Body of pancreas (tissue), 4 donors: ENCODE results near the gene NKAIN2. TPM values are rescaled to one million over a fixed set of nuclear protein-coding genes. Genes with fewer than 3 reads are reported as not detected.

ENCODE experiments used
- ATAC-seq: fragments of 150-250 bp; one replicate; pipeline ENCODE4 v1.9.1; 2016
- DNase-seq, 4 donors: peaks; one replicate each; pipeline ENCODE4 v3.0.0-alpha.2; 2019
- H3K27ac ChIP-seq, 4 donors: fragments of 200-600 bp; sonication (generic); 1 replicate in 3 of 4; 2 replicates in 1 of 4; pipeline versions ENCODE4 v1.5.1 to v1.6.1; 2016 to 2019; ENCODE audit warnings: mild to moderate bottlenecking in 1 of 4, mixed read lengths in 1 of 4, moderate library complexity in 1 of 4
- H3K27me3 ChIP-seq, 2 donors: fragments of 200-600 bp; sonication (generic); one replicate each; pipeline ENCODE4 v1.6.0; 2016; ENCODE audit warnings: mild to moderate bottlenecking in 1 of 2
- H3K36me3 ChIP-seq, 2 donors: fragments of 200-600 bp; sonication (generic); replicated peaks in 1 of 2; 2 replicates each; pipeline ENCODE4 v1.5.1; 2016; ENCODE audit warnings: low read depth in 2 of 2; ENCODE audit not compliant: insufficient read depth in 1 of 2
- H3K4me1 ChIP-seq: fragments of 200-600 bp; sonication (generic); one replicate; pipeline ENCODE4 v1.6.0; 2016
- H3K4me3 ChIP-seq, 2 donors: fragments of 200-600 bp; sonication (generic); 1 replicate in 1 of 2; 2 replicates in 1 of 2; pipeline ENCODE4 v1.5.1; 2016 to 2019
- H3K9me3 ChIP-seq, 3 donors: fragments of 200-600 bp; sonication (generic); 1 replicate in 2 of 3; 2 replicates in 1 of 3; pipeline ENCODE4 v1.5.1; 2016
- CTCF ChIP-seq, 7 experiments: fragments of 450-650 bp in 4 of 7; fragments of 200-600 bp in 3 of 7; sonication (generic) in 3 of 7; IDR thresholded peaks; one replicate each; pipeline ENCODE4 v1.5.1; 2016 to 2019; ENCODE audit warnings: antibody characterized with exemption in 7 of 7
- POLR2A ChIP-seq, 3 donors: fragments of 450-650 bp; IDR thresholded peaks; one replicate each; pipeline ENCODE4 v1.6.1; 2016; ENCODE audit warnings: antibody characterized with exemption in 3 of 3, mild to moderate bottlenecking in 2 of 3
- WGBS, 2 donors: methylation state at CpG; one replicate each; pipeline ENCODE4 v1.1.5; 2017; 5-methylcytosine and 5-hydroxymethylcytosine counted together
- intact Hi-C: fragments of 100-400 bp; cut with DNase I; formaldehyde crosslinking; loops from one replicate; pipeline ENCODE4 v1.15.1; 2023
- total RNA-seq, 2 donors: library from RNA; depleted of rRNA; stranded (reverse); fragments of >200 nt; gene quantifications; one replicate each; pipeline ENCODE4 v1.1.0, GENCODE V29; 2016

Gene NKAIN2
- total RNA-seq, 2 donors from 2014 or later, result not detected

- intact Hi-C loops, result no loop called here
- no peaks in the 10 kb centered on the region for H3K9me3 ChIP-seq
- H3K27ac ChIP-seq, result no peak overlapping the region
- no peak overlapping the region for H3K4me3 ChIP-seq
- no peaks in the 10 kb centered on the region for H3K4me1 ChIP-seq
- no peak for TF ChIP-seq CTCF (IDR thresholded peaks at IDR 0.05)
- TF ChIP-seq POLR2A (IDR thresholded peaks at IDR 0.05), result no peak
- WGBS, 2 donors, result 70 to 72% methylated on average over 3 of the region's 3 CpGs
- no peaks in the 10 kb centered on the region for H3K27me3 ChIP-seq
- H3K36me3 ChIP-seq, result no peaks in the 10 kb centered on the region
- no peak for ATAC-seq
- no peak for DNase-seq
These were observed 1019.1 kb downstream of the NKAIN2 start for GRCh38 chr6:124822721-124823120.

DNA sequence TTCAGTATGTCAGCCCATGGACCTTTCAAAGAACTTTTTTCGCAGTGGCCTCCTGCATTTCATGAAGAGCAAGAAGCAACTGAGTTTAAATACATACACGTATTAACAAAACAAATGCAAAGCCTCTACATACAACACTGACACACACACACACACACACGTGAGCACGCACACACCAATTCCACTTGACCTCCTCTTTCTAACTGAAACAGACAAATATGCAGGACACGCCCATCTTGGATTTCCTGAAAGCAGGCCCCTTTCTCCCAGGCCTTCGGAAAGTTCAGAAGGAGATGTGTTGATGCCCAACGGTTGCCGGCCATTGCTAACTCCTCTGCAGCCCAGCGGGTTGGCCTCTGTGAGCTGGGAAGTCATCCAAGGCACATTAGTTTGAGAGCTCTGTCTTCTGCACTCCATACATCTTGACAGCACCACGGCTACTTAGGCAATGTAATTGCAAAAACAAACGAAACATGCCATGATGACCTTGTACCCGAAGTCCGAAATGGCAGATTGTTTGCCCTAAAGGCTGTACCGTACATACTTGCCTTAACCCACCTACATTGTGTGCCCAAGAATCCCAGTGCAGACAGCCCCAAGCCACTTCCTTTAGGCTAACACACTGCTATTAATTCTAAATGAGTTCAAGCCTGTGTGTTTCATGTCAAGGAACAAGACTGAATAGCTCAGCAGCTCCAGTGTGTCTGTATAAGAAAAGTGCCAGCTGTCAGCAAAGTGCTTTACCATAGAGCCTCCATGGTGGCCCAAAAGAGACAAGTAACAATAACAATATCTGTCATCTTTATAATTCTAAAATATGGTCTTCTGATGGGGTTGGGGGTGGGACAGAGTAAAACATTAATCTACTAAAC lies 1019.8 kb downstream of the NKAIN2 start:
- H3K9me3 ChIP-seq, result no peaks in the 10 kb centered on the region
- TF ChIP-seq POLR2A (IDR thresholded peaks at IDR 0.05), result no peak
- H3K4me3 ChIP-seq, result no peak overlapping the region
- H3K27me3 ChIP-seq, result no peaks in the 10 kb centered on the region
- H3K36me3 ChIP-seq, result no peaks in the 10 kb centered on the region
- DNase-seq (no peak), ATAC-seq (no peak)
- WGBS, 2 donors, result 60 to 66% methylated on average over 14 of the region's 14 CpGs
- intact Hi-C loops, result no loop called here
- H3K27ac ChIP-seq, result no peak overlapping the region
- H3K4me1 ChIP-seq, result no peaks in the 10 kb centered on the region

DNA sequence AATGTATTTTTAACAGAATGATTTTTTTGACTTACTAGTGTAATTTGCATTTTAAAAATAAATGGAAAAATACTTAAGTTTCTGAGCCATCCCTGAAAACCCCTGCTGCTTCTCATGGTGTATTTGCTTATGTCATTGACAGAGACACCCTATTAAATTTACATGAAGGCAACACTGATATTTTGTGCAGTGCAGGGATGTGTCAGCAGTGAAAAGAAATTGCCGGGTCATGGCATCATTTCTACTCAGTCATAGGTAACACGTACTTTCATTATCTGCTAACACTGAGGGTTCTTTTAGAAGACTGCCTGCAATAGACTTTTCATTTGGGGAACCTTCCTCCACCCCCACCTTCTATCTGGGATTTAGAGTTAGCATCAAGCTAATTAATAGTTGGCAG lies 1021.9 kb downstream of the NKAIN2 start:
- no peak for ATAC-seq
- DNase-seq, result no peak
- no peak overlapping the region for H3K27ac ChIP-seq
- H3K9me3 ChIP-seq, result no peaks in the 10 kb centered on the region
- WGBS, 2 donors, result 55 to 59% methylated on average over 2 of the region's 2 CpGs
- no peaks in the 10 kb centered on the region for H3K36me3 ChIP-seq
- intact Hi-C loops, result no loop called here
- no peak overlapping the region for H3K4me3 ChIP-seq
- H3K27me3 ChIP-seq, result no peaks in the 10 kb centered on the region
- H3K4me1 ChIP-seq, result no peaks in the 10 kb centered on the region
- TF ChIP-seq POLR2A (IDR thresholded peaks at IDR 0.05), result no peak
- no peak for TF ChIP-seq CTCF (IDR thresholded peaks at IDR 0.05)

GRCh38 chr6:124829822-124830221 lies 1026.2 kb downstream of the NKAIN2 start:
- intact Hi-C loops, result no loop called here
- Histone ChIP-seq H3K9me3 (no peaks in the 10 kb centered on the region), H3K4me3 (no peak overlapping the region), H3K27me3 (no peaks in the 10 kb centered on the region), H3K36me3 (no peaks in the 10 kb centered on the region), H3K4me1 (no peaks in the 10 kb centered on the region), H3K27ac (no peak overlapping the region)
- TF ChIP-seq POLR2A (IDR thresholded peaks at IDR 0.05) (no peak), CTCF (IDR thresholded peaks at IDR 0.05) (no peak)
- no peak for DNase-seq
- no peak for ATAC-seq
- 95 to 100% methylated on average over 1 of the region's 1 CpG for WGBS, 2 donors

DNA sequence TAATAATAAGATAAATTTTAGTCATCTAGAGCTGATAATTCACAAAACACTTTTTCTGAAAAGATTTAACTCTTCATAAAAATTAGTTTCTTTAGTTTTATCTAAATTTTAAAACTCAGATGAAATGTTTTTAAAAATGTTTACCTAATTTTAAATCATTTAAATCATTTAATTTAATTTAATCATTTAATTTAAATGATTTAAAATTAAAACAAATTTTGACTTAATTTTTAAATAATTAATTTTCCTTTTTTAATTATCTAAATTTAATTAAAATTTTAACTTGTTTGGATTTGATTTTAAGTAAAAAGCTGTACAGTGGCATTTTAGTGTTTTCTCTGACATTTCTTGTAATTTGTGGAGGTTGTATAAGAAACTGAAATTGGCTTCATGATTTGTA lies 1026.8 kb downstream of the NKAIN2 start:
- Histone ChIP-seq H3K27me3 (no peaks in the 10 kb centered on the region), H3K27ac (no peak overlapping the region), H3K36me3 (no peaks in the 10 kb centered on the region), H3K4me1 (no peaks in the 10 kb centered on the region), H3K4me3 (no peak overlapping the region), H3K9me3 (no peaks in the 10 kb centered on the region)
- DNase-seq (no peak), ATAC-seq (no peak)
- no peak for TF ChIP-seq POLR2A (IDR thresholded peaks at IDR 0.05)
- no peak for TF ChIP-seq CTCF (IDR thresholded peaks at IDR 0.05)
- intact Hi-C loops, result no loop called here
